Heart right ventricle (tissue), 16 donors: Measurements from ENCODE around the gene BCL2. TPM values are rescaled to one million over a fixed set of nuclear protein-coding genes. Genes with fewer than 3 reads are reported as not detected.

Experiments used
- ATAC-seq, 8 donors: fragments of 200-7000 bp; cut with Tn5 transposase; one replicate each; pipeline ENCODE4 v1.9.1; 2020; ENCODE audit warnings: mild to moderate bottlenecking in 8 of 8, moderate library complexity in 8 of 8, moderate number of reproducible peaks in 1 of 8
- DNase-seq, 2 donors: peaks; one replicate each; pipeline ENCODE4 v3.0.0-alpha.2; 2020
- H3K27ac ChIP-seq, 10 donors: fragments of 200-600 bp; sonication (generic) in 2 of 10; one replicate each; pipeline versions ENCODE4 v1.5.0 to v1.8.0; 2020 to 2022; ENCODE audit warnings: mild to moderate bottlenecking in 3 of 10
- H3K27me3 ChIP-seq, 7 donors: fragments of 200-600 bp; one replicate each; pipeline ENCODE4 v1.8.0; 2021 to 2022; ENCODE audit warnings: mild to moderate bottlenecking in 2 of 7
- H3K36me3 ChIP-seq, 9 donors: fragments of 200-600 bp; sonication (generic) in 1 of 9; one replicate each; pipeline versions ENCODE4 v1.5.0 to v1.8.0; 2020 to 2022; ENCODE audit warnings: mild to moderate bottlenecking in 2 of 9
- H3K4me1 ChIP-seq, 9 donors: fragments of 200-600 bp; sonication (generic) in 1 of 9; one replicate each; pipeline versions ENCODE4 v1.5.0 to v1.8.0; 2020 to 2022; ENCODE audit warnings: mild to moderate bottlenecking in 4 of 9
- H3K4me3 ChIP-seq, 10 donors: fragments of 200-600 bp; sonication (generic) in 2 of 10; one replicate each; pipeline versions ENCODE4 v1.5.0 to v1.8.0; 2020 to 2022; ENCODE audit warnings: mild to moderate bottlenecking in 7 of 10, moderate library complexity in 2 of 10
- H3K9me3 ChIP-seq, 11 donors: fragments of 200-600 bp in 10 of 11; sonication (generic) in 2 of 11; one replicate each; pipeline versions ENCODE4 v1.5.0 to v1.8.0; 2013 to 2022; ENCODE audit warnings: mild to moderate bottlenecking in 2 of 11, control low read depth in 1 of 11, moderate library complexity in 1 of 11
- CTCF ChIP-seq, 9 donors: fragments of 200-600 bp; sonication (generic) in 2 of 9; IDR thresholded peaks; one replicate each; pipeline versions ENCODE4 v1.5.0 to v1.8.0; 2021 to 2022; ENCODE audit warnings: antibody characterized with exemption in 9 of 9, mild to moderate bottlenecking in 5 of 9, moderate library complexity in 1 of 9
- WGBS, 2 donors: extraction: QIAGEN DNeasy Blood & Tissue Kit; methylation state at CpG; one replicate each; pipeline ENCODE4 v1.1.7; 2013; ENCODE audit warnings: inconsistent platforms in 1 of 2; 5-methylcytosine and 5-hydroxymethylcytosine counted together
- intact Hi-C, 10 donors: fragments of 100-400 bp; cut with DNase I; formaldehyde crosslinking; loops; one replicate each; pipeline versions ENCODE4 v1.11.1 to v1.14.2; 2022
- polyA plus RNA-seq, 2 donors: library from polyadenylated mRNA; stranded (reverse); fragments of 200-250 nt; gene quantifications; one replicate each; pipeline ENCODE4 v1.2.3, GENCODE V29; 2013
- total RNA-seq, 10 donors: library from RNA; stranded (reverse); fragmentation: NEBNext Ultra II Directional in 3 of 10; extraction: Animal tissue kit (Norgen Biotek cat#: 25700) in 3 of 10; gene quantifications; one replicate each; pipeline versions ENCODE4 v1.2.1 to v1.2.4, GENCODE V29; 2021 to 2023
- donor health status: Arrhythmogenic right ventricular cardiomyopathy.
- donor health status: ischemic (EF 13 %, LVEDD 7.1; RV severe dilation, severe dysfunction).
- donor health status: healthy with polysubstance abuse.
- donor health status: DM: no; HTN: yes; CAD: no.
- donor health status: DM: no; HTN: no; CAD: no.
- donor health status: ischemic (EF 25% LVEDD 6.9; RV normal size, moderate dysfunction).
- donor health status: ischemic (EF 25% LVEDD 5.7; RV mildly dilated, moderate dysfunction).
- donor health status: healthy.
- donor health status: DM: yes; HTN: yes; CAD: no.
- donor health status: Ischemic cardiomyopathy.
- donor health status: ischemic (EF 35%, LVEDD 5.7; RV mildly dilated, moderate dysfunction).
- donor health status: nonischemic (EF 11% LVEDD 7.7; RV severe dilation, severe dysfunction).
- donor health status: DM: yes; HTN: yes; CAD: no.
- donor health status: PGD.
- donor health status: ischemic (EF 29% LVEDD 5.4; RV normal size, mild dysfunction).
- donor health status: nonischemic (EF 23%, LVEDD 6.1; RV moderate dilation, normal function).

The BCL2 gene
- total and polyA plus RNA-seq, 12 donors: 1.5 to 23.1 (median 9.6) TPM

GRCh38 chr18:63312737-63313395 is 6.7 kb downstream of the BCL2 start:
- no peaks in the 10 kb centered on the region for H3K9me3 ChIP-seq
- H3K27me3 ChIP-seq: no peaks in the 10 kb centered on the region
- TF ChIP-seq CTCF (IDR thresholded peaks at IDR 0.05): no peak
- no peaks in the 10 kb centered on the region for H3K36me3 ChIP-seq
- DNase-seq (no peak), ATAC-seq (no peak)
- peaks cover 3 to 72% (median 58%) of the 10 kb centered on the region in 9 donors for H3K4me1 ChIP-seq
- H3K4me3 ChIP-seq: no peak overlapping the region
- 72 to 86% methylated on average over 5 of the region's 5 CpGs for WGBS, 2 donors
- intact Hi-C loops: loop anchor here in 3 of 10 donors (10.0 kb wide), 2 partner anchors 48 to 78 kb away; no protein-coding TSS in a partner anchor
- no peak overlapping the region for H3K27ac ChIP-seq

GRCh38 chr18:63312019-63312409 is 7.6 kb downstream of the BCL2 start:
- WGBS, 2 donors: 97 to 98% methylated on average over 3 of the region's 3 CpGs
- no peak overlapping the region for H3K27ac ChIP-seq
- no peaks in the 10 kb centered on the region for H3K36me3 ChIP-seq
- no peak overlapping the region for H3K4me3 ChIP-seq
- intact Hi-C loops: loop anchor here in 3 of 10 donors (10.0 kb wide), 2 partner anchors 47 to 77 kb away; no protein-coding TSS in a partner anchor
- no peaks in the 10 kb centered on the region for H3K27me3 ChIP-seq
- DNase-seq: no peak
- H3K4me1 ChIP-seq: peaks cover 3 to 72% (median 60%) of the 10 kb centered on the region in 9 donors
- H3K9me3 ChIP-seq: no peaks in the 10 kb centered on the region
- TF ChIP-seq CTCF (IDR thresholded peaks at IDR 0.05): no peak
- ATAC-seq: no peak

GRCh38 chr18:63311118-63312018 is 8.2 kb downstream of the BCL2 start:
- intact Hi-C loops: loop anchor here in 3 of 10 donors (10.0 kb wide), 2 partner anchors 47 to 77 kb away; no protein-coding TSS in a partner anchor
- H3K27me3 ChIP-seq: no peaks in the 10 kb centered on the region
- peaks cover 3 to 72% (median 57%) of the 10 kb centered on the region in 9 donors for H3K4me1 ChIP-seq

More at GRCh38 chr18:63311118-63312018, 8.2 kb downstream of the BCL2 start:
- TF ChIP-seq CTCF (IDR thresholded peaks at IDR 0.05): no peak
- no peaks in the 10 kb centered on the region for H3K36me3 ChIP-seq
- H3K27ac ChIP-seq: no peak overlapping the region
- no peaks in the 10 kb centered on the region for H3K9me3 ChIP-seq
- H3K4me3 ChIP-seq: no peak overlapping the region
- DNase-seq (no peak), ATAC-seq (no peak)
- 68 to 91% methylated on average over 8 of the region's 8 CpGs for WGBS, 2 donors
